HCT116 (cell line): ENCODE measurements around the gene PHF8. TPM values are rescaled to one million over a fixed set of nuclear protein-coding genes. Genes with fewer than 3 reads are reported as not detected.

Experiments used
- ATAC-seq: fragments of 200-7000 bp; cut with Tn5 transposase; 2 replicates; pipeline ENCODE4 v1.9.1; 2020; ENCODE audit warnings: mild to moderate bottlenecking, moderate library complexity
- BruUV-seq: library from RNA; stranded (reverse); fragments of 400-500 nt; replicated peaks from 2 replicates; lab custom pipeline; 2021; lab: Mats Ljungman, UMichigan
- CTCF ChIA-PET: fragments of 300-600 bp; sonication (Branson Sonifier 250); formaldehyde crosslinking; loops from one replicate; lab custom pipeline; 2021; ENCODE audit warnings: antibody characterized with exemption; lab: Charles Lee
- POLR2A ChIA-PET: fragments of 300-600, 350-600 bp; sonication (Branson Sonifier 250); formaldehyde crosslinking; loops from one replicate; lab custom pipeline; 2021; ENCODE audit warnings: antibody characterized with exemption; lab: Charles Lee
- RAD21 ChIA-PET, 2 experiments: fragments of 300-600 bp; sonication (Branson Sonifier 250); formaldehyde crosslinking; loops; one replicate each; lab custom pipeline; 2023; ENCODE audit warnings: low total read pairs in 2 of 2; ENCODE audit not compliant: uncharacterized antibody in 2 of 2, unreplicated experiment in 2 of 2, low non-redundant PET in 1 of 2; lab: Charles Lee
- DNase-seq: peaks from one replicate; pipeline ENCODE4 v3.0.0-alpha.2; 2010; ENCODE audit warnings: low read depth, low spot score
- H2AFZ ChIP-seq: fragments of 200-600 bp; shearing (Covaris generic), sonication (generic); 2 replicates; pipeline ENCODE4 v1.6.1; 2017; ENCODE audit warnings: low read depth, mixed run types, mixed read lengths, antibody characterized with exemption, low read length; ENCODE audit not compliant: poor library complexity, severe bottlenecking
- H3K27ac ChIP-seq: 2 replicates; pipeline ENCODE4 v1.5.1; 2012; ENCODE audit warnings: low read depth, low read length
- H3K27me3 ChIP-seq: fragments of 200-600 bp; sonication (generic); 2 replicates; pipeline ENCODE4 v1.6.1; 2016; ENCODE audit warnings: mixed run types, low read length, mixed read lengths; ENCODE audit not compliant: insufficient read depth
- H3K36me3 ChIP-seq, 2 experiments: fragments of 200-500 bp in 1 of 2; fragments of 200-600 bp in 1 of 2; sonication (Bioruptor generic) in 1 of 2; sonication (generic) in 1 of 2; 2 replicates each; pipeline versions ENCODE4 v1.5.1 to v1.6.1; 2014 to 2016; ENCODE audit warnings: low read length in 2 of 2, inconsistent platforms in 1 of 2, mixed read lengths in 1 of 2, mixed run types in 1 of 2; ENCODE audit not compliant: insufficient read depth in 2 of 2, control insufficient read depth in 1 of 2
- H3K4me1 ChIP-seq, 2 experiments: fragments of 200-600 bp in 1 of 2; sonication (generic) in 1 of 2; 2 replicates each; pipeline versions ENCODE4 v1.5.1 to v1.6.1; 2012 to 2017; ENCODE audit warnings: low read length in 2 of 2, inconsistent platforms in 1 of 2, mild to moderate bottlenecking in 1 of 2, mixed read lengths in 1 of 2, mixed run types in 1 of 2, moderate library complexity in 1 of 2; ENCODE audit not compliant: insufficient read depth in 2 of 2, control insufficient read depth in 1 of 2
- H3K4me2 ChIP-seq: fragments of 200-600 bp; sonication (generic); 2 replicates; pipeline ENCODE4 v1.6.1; 2017; ENCODE audit warnings: mixed run types, low read length, mixed read lengths
- H3K4me3 ChIP-seq, 2 experiments: fragments of 200-600 bp in 1 of 2; sonication (generic) in 1 of 2; replicated peaks in 1 of 2; 2 replicates each; pipeline ENCODE4 v1.5.1; 2011 to 2016; ENCODE audit warnings: low read length in 2 of 2, control low read depth in 1 of 2, low read depth in 1 of 2, mild to moderate bottlenecking in 1 of 2, mixed read lengths in 1 of 2, mixed run types in 1 of 2
- H3K79me2 ChIP-seq: fragments of 200-600 bp; sonication (generic); 2 replicates; pipeline ENCODE4 v1.6.1; 2017; ENCODE audit warnings: mild to moderate bottlenecking, mixed run types, low read length, moderate library complexity, mixed read lengths; ENCODE audit not compliant: insufficient read depth
- H3K9ac ChIP-seq: fragments of 200-600 bp; sonication (generic); 2 replicates; pipeline ENCODE4 v1.6.1; 2016; ENCODE audit warnings: low read length, mixed read lengths
- H3K9me2 ChIP-seq: fragments of 200-600 bp; sonication (generic), shearing (Covaris generic); 2 replicates; pipeline ENCODE4 v1.6.1; 2017; ENCODE audit warnings: mixed run types, mild to moderate bottlenecking, moderate library complexity; ENCODE audit not compliant: insufficient read depth
- H3K9me3 ChIP-seq, 2 experiments: fragments of 200-500 bp in 1 of 2; fragments of 200-600 bp in 1 of 2; sonication (Bioruptor generic) in 1 of 2; sonication (generic) in 1 of 2; 2 replicates each; pipeline ENCODE4 v1.6.1; 2014 to 2017; ENCODE audit warnings: low read length in 2 of 2, mixed read lengths in 2 of 2, inconsistent platforms in 1 of 2, low read depth in 1 of 2, mild to moderate bottlenecking in 1 of 2, mixed run types in 1 of 2, moderate library complexity in 1 of 2; ENCODE audit not compliant: control insufficient read depth in 1 of 2, insufficient read depth in 1 of 2
- H4K20me1 ChIP-seq: fragments of 200-600 bp; sonication (generic), shearing (Covaris generic); 2 replicates; pipeline ENCODE4 v1.6.1; 2017; ENCODE audit warnings: mixed run types, mild to moderate bottlenecking, moderate library complexity; ENCODE audit not compliant: insufficient read depth
- EZH2phosphoT487 ChIP-seq: fragments of 200-600 bp; IDR thresholded peaks from 2 replicates; pipeline ENCODE4 v1.6.1; 2018; ENCODE audit warnings: antibody characterized with exemption, borderline replicate concordance
- POLR2A ChIP-seq: IDR thresholded peaks from 2 replicates; pipeline ENCODE4 v1.7.0; 2011; ENCODE audit warnings: borderline replicate concordance; ENCODE audit not compliant: insufficient read depth, insufficient read length; ENCODE audit errors: extremely low read depth
- SIN3A ChIP-seq: IDR thresholded peaks from 2 replicates; pipeline ENCODE4 v1.6.1; 2012; ENCODE audit warnings: low read depth
- SP1 ChIP-seq: IDR thresholded peaks from 2 replicates; pipeline ENCODE4 v1.6.1; 2012; ENCODE audit warnings: low read depth
- SRF ChIP-seq: IDR thresholded peaks from 2 replicates; pipeline ENCODE4 v1.6.1; 2012; ENCODE audit warnings: low read depth
- YY1 ChIP-seq: IDR thresholded peaks from 2 replicates; pipeline ENCODE4 v1.6.1; 2011; ENCODE audit warnings: low read length, low read depth, moderate library complexity, mild to moderate bottlenecking; ENCODE audit not compliant: insufficient replicate concordance; ENCODE audit errors: extremely low read depth
- intact Hi-C: fragments of 100-400 bp; cut with micrococcal nuclease; formaldehyde crosslinking; loops from 2 replicates; pipeline ENCODE4 v1.10.0; 2022
- total RNA-seq: library from RNA; stranded (reverse); gene quantifications from one replicate; pipeline ENCODE4 v1.2.1, GENCODE V29; 2021; ENCODE audit not compliant: unreplicated experiment
- TF ChIP-seq, protein P1 (sequence below): IDR thresholded peaks from 2 replicates; pipeline ENCODE4 v1.6.1; 2012
- TF ChIP-seq, protein P2 (sequence below): IDR thresholded peaks from 2 replicates; pipeline ENCODE4 v1.6.1; 2012; ENCODE audit warnings: low read depth
- TF ChIP-seq, protein P3 (sequence below), 3 experiments: fragments of 200-600 bp in 1 of 3; sonication (generic) in 1 of 3; IDR thresholded peaks in 2 of 3; conservative IDR thresholded peaks in 1 of 3; 2 replicates each; pipeline ENCODE4 v1.5.1; 2012 to 2017; ENCODE audit warnings: low read depth in 2 of 3, low read length in 2 of 3, antibody characterized with exemption in 1 of 3, borderline replicate concordance in 1 of 3, control low read depth in 1 of 3, mild to moderate bottlenecking in 1 of 3, mixed read lengths in 1 of 3, mixed run types in 1 of 3, moderate library complexity in 1 of 3; ENCODE audit not compliant: insufficient read depth in 1 of 3

The PHF8 gene
- total RNA-seq, 1 experiment from 2014 or later: 28.0 TPM

DNA sequence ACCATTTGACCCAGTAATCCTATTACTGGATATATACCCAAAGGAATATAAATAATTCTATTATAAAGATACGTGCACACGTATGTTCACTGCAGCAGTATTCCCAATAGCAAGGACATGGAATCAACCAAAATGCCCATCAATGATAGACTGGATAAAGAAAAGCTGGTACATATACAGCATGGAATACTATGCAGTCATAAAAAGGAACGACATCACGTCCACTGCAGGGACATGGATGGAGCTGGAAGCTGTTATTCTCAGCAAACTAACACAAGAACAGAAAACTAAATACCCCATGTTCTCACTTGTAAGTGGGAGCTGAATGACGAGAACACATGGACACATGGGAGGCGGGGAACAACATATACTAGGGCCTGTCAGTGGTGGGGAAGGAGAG lies 69.7 kb downstream of the PHF8 start:
- no peaks in the 10 kb centered on the region for H3K79me2 ChIP-seq
- RAD21 ChIA-PET: no interaction called here
- DNase-seq (no peak), ATAC-seq (no peak)
- H3K27ac ChIP-seq: no peak overlapping the region
- H2AFZ ChIP-seq: no peak overlapping the region
- no peaks in the 10 kb centered on the region for H3K4me1 ChIP-seq
- POLR2A ChIA-PET: no interaction called here
- no peaks in the 10 kb centered on the region for H3K27me3 ChIP-seq
- no peak for TF ChIP-seq SIN3A
- TF ChIP-seq SRF: no peak
- TF ChIP-seq SP1: no peak
- TF ChIP-seq, protein P1, sequence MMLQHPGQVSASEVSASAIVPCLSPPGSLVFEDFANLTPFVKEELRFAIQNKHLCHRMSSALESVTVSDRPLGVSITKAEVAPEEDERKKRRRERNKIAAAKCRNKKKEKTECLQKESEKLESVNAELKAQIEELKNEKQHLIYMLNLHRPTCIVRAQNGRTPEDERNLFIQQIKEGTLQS: no peak
- no peak for TF ChIP-seq YY1
- TF ChIP-seq, protein P2, sequence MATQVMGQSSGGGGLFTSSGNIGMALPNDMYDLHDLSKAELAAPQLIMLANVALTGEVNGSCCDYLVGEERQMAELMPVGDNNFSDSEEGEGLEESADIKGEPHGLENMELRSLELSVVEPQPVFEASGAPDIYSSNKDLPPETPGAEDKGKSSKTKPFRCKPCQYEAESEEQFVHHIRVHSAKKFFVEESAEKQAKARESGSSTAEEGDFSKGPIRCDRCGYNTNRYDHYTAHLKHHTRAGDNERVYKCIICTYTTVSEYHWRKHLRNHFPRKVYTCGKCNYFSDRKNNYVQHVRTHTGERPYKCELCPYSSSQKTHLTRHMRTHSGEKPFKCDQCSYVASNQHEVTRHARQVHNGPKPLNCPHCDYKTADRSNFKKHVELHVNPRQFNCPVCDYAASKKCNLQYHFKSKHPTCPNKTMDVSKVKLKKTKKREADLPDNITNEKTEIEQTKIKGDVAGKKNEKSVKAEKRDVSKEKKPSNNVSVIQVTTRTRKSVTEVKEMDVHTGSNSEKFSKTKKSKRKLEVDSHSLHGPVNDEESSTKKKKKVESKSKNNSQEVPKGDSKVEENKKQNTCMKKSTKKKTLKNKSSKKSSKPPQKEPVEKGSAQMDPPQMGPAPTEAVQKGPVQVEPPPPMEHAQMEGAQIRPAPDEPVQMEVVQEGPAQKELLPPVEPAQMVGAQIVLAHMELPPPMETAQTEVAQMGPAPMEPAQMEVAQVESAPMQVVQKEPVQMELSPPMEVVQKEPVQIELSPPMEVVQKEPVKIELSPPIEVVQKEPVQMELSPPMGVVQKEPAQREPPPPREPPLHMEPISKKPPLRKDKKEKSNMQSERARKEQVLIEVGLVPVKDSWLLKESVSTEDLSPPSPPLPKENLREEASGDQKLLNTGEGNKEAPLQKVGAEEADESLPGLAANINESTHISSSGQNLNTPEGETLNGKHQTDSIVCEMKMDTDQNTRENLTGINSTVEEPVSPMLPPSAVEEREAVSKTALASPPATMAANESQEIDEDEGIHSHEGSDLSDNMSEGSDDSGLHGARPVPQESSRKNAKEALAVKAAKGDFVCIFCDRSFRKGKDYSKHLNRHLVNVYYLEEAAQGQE: no peak
- no peak overlapping the region for H3K4me3 ChIP-seq
- no peaks in the 10 kb centered on the region for H3K9me3 ChIP-seq
- H3K36me3 ChIP-seq: no peaks in the 10 kb centered on the region; a peak in 1 of 4 replicates
- no peak overlapping the region for H3K9ac ChIP-seq
- no TSS peak for BruUV-seq
- H3K4me2 ChIP-seq: no peak overlapping the region
- H3K9me2 ChIP-seq: no peaks in the 10 kb centered on the region
- H4K20me1 ChIP-seq: no peaks in the 10 kb centered on the region
- CTCF ChIA-PET: no interaction called here
- intact Hi-C loops: no loop called here

DNA sequence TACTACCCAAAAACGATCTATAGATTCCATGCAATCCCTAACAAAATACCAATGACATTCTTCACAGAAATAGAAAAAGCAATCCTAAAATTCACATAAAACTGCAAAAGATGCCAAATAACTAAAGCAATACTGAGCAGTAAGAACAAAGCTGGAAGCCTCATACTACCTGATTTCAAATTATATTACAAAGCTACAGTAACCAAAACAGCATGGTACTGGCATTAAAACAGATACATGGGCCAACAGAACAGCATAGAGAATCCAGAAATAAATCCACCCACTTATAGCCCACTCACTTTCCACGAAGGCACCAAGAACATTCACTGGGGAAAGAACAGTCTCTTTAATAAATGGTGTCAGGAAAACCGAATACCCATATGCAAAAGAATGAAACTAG lies 74.7 kb downstream of the PHF8 start:
- Histone ChIP-seq H3K79me2 (no peaks in the 10 kb centered on the region), H2AFZ (no peak overlapping the region), H3K4me2 (no peak overlapping the region), H3K4me1 (no peaks in the 10 kb centered on the region), H3K4me3 (no peak overlapping the region), H4K20me1 (no peaks in the 10 kb centered on the region), H3K36me3 (no peaks in the 10 kb centered on the region), H3K27ac (no peak overlapping the region), H3K9ac (no peak overlapping the region), H3K9me2 (no peaks in the 10 kb centered on the region), H3K9me3 (no peaks in the 10 kb centered on the region), H3K27me3 (no peaks in the 10 kb centered on the region)
- ChIA-PET POLR2A (no interaction called here), RAD21 (no interaction called here), CTCF (no interaction called here)
- ATAC-seq (no peak), DNase-seq (no peak)
- intact Hi-C loops: no loop called here
- TF ChIP-seq YY1 (no peak), EZH2phosphoT487 (no peak), POLR2A (no peak)
- TF ChIP-seq, protein P3, sequence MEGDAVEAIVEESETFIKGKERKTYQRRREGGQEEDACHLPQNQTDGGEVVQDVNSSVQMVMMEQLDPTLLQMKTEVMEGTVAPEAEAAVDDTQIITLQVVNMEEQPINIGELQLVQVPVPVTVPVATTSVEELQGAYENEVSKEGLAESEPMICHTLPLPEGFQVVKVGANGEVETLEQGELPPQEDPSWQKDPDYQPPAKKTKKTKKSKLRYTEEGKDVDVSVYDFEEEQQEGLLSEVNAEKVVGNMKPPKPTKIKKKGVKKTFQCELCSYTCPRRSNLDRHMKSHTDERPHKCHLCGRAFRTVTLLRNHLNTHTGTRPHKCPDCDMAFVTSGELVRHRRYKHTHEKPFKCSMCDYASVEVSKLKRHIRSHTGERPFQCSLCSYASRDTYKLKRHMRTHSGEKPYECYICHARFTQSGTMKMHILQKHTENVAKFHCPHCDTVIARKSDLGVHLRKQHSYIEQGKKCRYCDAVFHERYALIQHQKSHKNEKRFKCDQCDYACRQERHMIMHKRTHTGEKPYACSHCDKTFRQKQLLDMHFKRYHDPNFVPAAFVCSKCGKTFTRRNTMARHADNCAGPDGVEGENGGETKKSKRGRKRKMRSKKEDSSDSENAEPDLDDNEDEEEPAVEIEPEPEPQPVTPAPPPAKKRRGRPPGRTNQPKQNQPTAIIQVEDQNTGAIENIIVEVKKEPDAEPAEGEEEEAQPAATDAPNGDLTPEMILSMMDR (IDR thresholded peaks at IDR 0.05 in 2 of 3, conservative IDR thresholded peaks at IDR 0.05 in 1 of 3; ENCODE audit: borderline replicate concordance in 1 of 3, insufficient read depth in 1 of 3, low read depth in 2 of 3, low read length in 2 of 3): no peak
- BruUV-seq: no TSS peak
